GM21423 (cell line): Measurements from ENCODE around the gene SS18.
"Not testable (repeated sequence)": the region's sequence is repeated elsewhere in the genome, so short reads cannot be mapped to it uniquely, and the experiment has no call there.

ENCODE experiments used
- ATAC-seq: cut with Tn5 transposase; IDR thresholded peaks from one replicate; pipeline ENCODE4 v1.9.1; 2021; ENCODE audit warnings: mild to moderate bottlenecking, moderate library complexity; ENCODE audit not compliant: unreplicated experiment

The SS18 gene

GRCh38 chr18:26090130-26091046 lies at the start of gene SS18:
Gene SS18, minus strand, starts transcription at chr18:26090613. Its CDS starts 44 bp downstream, at chr18:26090569.
- ATAC-seq, result peak; percentile 78

- ATAC-seq, result no peak
Measured at GRCh38 chr18:26135548-26135947, 45.1 kb upstream of the SS18 start.

- ATAC-seq, result no peak
Measured at GRCh38 chr18:26134107-26134506, 43.7 kb upstream of the SS18 start.

GRCh38 chr18:26133652-26134051 lies 43.2 kb upstream of the SS18 start, which contains the start of gene PSMA8:
Gene PSMA8, plus strand, starts transcription at chr18:26133869. Its CDS starts 97 bp downstream, at chr18:26133966.
- ATAC-seq, result no peak

- ATAC-seq, result not testable (repeated sequence)
Measured at GRCh38 chr18:26128192-26128591, 37.8 kb upstream of the SS18 start.

- no peak for ATAC-seq
Measured at GRCh38 chr18:26127786-26128185, 37.4 kb upstream of the SS18 start.

GRCh38 chr18:26121994-26122393 lies 31.6 kb upstream of the SS18 start:
- not testable (repeated sequence) for ATAC-seq

GRCh38 chr18:26121476-26121875 lies 31.1 kb upstream of the SS18 start:
- no peak for ATAC-seq

GRCh38 chr18:26119246-26119645 lies 28.8 kb upstream of the SS18 start:
- ATAC-seq, result no peak

- ATAC-seq, result no peak
Measured at GRCh38 chr18:26104035-26104434, 13.6 kb upstream of the SS18 start.

GRCh38 chr18:26103579-26103978 lies 13.2 kb upstream of the SS18 start:
- no peak for ATAC-seq

GRCh38 chr18:26097563-26097962 lies 7.2 kb upstream of the SS18 start:
- ATAC-seq, result no peak

- no peak for ATAC-seq
Measured at GRCh38 chr18:26096852-26097251, 6.4 kb upstream of the SS18 start.

GRCh38 chr18:26091047-26091630 lies 726 bp upstream of the SS18 start:
- ATAC-seq, result peak; percentile 36

GRCh38 chr18:26089293-26090129 lies 902 bp downstream of the SS18 start:
- peak; percentile 1 for ATAC-seq

- ATAC-seq, result no peak
Measured at GRCh38 chr18:26088487-26088886, 1.9 kb downstream of the SS18 start.

- ATAC-seq, result no peak
Measured at GRCh38 chr18:26086959-26087358, 3.5 kb downstream of the SS18 start.

- no peak for ATAC-seq
Measured at GRCh38 chr18:26085056-26085455, 5.4 kb downstream of the SS18 start.

GRCh38 chr18:26083099-26083498 lies 7.3 kb downstream of the SS18 start:
- no peak for ATAC-seq

- no peak for ATAC-seq
Measured at GRCh38 chr18:26082475-26082874, 7.9 kb downstream of the SS18 start.

- no peak for ATAC-seq
Measured at GRCh38 chr18:26074246-26074645, 16.2 kb downstream of the SS18 start.
